GM18517 (cell line): ENCODE measurements around the gene SUSD5.
A peak's percentile ranks its signal among the peaks of the same experiment; 100 is the strongest.

Experiments
- ATAC-seq: cut with Tn5 transposase; IDR thresholded peaks from one replicate; pipeline ENCODE4 v1.9.1; 2021; ENCODE audit warnings: mild to moderate bottlenecking, moderate library complexity; ENCODE audit not compliant: unreplicated experiment

Gene SUSD5

DNA sequence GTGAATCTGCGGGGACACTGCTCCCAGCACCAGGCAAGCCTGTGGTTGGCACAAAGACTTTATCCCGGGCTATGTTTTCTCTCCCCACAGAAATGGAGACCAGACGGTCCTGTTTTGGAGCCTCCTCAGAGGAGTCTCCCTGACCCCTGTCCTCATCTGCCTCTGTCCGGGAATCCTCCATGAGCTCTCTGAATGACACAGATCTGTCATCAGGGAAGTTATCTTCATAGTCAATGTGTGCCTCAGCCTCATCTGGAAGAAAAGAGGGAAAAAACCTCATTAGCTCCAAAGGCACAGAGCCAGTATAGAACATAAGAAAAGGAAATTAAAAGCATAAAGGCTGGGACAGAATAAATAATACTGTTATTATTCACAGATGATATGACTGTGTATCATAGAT lies 64.8 kb downstream of the SUSD5 start:
- no peak for ATAC-seq

DNA sequence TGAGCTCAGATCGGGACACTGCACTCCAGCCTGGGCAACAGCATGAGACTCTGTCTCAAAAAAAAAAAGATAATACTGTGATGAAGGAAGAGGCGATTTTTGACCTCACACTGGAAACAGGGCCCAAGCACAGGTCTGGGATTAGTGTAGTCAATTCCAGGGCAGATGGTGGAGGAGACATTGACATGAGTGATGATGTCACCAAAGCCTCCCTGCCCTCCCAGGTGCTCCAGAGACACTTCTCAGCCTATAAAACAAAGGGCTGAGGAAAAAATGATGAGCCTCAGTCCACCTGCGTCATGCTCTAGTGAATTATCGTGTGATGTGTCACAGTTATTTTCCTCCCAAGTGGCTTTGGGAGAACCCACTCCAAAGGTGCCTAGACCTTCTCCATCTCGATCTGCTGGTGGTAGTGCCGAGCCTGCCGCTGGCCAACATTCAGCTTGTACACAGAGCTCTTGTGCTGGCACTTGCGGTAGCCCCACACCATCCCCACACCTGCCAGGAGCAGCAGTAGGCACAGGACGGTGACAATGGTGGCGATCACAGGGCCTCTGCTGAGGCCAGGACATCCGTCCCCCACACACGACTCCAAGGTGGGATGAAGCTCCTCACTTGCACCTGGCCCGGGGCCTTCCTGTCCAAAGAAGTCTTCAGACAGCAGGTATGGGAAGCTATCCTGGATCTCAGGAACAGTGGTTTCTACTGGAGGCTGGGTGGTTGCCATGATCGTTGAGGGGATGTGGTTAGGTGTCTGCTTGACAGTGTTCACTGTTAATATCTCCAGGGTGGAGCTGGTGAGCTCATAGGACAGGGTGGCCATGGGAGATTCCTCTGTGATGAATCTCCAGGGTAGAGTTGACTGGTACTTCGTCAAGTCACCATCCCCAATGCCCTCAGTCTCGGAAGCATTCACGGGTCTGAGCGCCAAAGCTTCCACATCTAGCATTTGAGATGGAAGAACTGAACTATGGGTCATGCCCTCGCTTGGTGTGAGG lies 65.9 kb downstream of the SUSD5 start:
- no peak for ATAC-seq

DNA sequence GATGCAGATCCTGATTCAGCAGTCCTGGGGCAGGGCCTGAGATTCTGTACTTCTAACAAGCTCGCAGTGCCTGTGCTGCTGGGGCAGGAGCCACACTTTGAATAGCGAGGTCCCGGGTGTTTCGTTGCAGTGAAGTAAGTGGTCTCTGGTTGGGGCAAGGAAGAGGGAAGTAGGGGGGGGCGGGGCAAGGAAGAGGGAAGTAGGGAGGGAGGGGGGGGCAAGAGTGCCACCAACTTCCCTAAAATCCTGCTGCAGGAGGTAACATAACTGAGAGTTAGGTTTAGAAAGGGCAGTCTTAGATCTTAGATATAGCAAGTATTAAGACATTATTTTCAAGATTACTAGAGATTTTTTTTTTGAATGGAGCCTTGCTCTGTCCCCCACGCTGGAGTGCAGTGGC lies 69.3 kb downstream of the SUSD5 start:
- no peak for ATAC-seq

DNA sequence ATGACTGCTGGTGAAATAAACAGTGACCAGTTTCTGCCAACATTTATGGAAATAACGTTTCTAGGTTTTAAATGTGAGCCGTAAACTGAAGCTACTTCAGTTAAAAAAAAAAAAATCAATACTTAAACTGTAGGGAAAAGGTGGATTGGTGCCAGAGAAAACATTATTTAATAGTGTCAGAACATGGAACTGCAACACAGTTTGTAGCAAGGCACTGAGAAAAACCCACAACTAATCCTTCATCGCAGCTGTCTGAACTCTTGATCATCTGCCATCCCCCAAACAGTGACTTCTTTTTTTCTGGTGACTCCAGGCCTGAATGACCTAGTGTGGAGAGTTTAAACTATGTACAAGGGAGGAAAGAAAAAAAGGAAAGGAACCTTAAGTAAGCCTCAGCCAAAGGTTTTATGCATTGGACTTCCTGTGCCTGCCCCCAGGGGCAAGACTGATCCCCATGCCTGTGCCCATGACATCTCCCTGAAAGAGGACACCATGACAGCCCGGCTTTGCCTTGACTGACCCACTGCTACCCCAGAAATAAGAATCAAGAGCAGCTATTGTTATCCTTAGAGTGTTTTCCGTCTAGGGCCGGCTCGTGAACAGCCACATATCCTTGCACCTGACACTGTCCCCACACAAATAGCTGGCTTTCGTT lies 71.7 kb downstream of the SUSD5 start:
- ATAC-seq: no peak

DNA sequence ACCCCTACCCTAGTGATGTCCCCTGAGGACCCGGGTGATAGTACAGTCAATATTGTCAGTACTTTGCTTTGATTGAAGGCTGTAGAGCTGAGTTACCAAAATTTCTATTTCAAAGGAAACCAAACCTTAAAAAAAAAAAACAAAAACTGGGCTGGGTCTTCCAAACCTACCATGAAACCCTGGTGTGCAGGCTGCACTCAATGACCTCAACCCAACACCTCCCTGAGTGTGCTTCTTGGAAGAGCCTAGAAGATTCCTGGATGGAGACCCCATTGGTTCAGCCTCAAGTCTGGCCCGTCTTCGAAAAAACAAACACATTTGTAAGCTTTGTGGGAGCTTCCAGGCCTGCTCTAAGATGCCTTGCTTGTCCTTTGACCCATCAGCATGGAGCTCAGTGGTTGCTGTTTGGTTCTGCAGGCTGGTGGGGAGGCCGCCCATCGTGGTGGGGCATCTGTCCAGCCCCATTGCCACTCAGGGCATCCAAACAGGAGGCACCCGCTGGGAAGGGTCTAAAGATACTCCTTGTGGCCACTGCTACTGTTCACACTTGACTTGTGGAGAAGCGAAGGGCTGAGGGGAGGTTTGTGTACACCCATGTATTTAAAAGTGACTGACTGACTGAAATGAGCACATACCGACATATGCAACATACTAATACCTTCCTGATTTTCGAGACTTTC lies 72.6 kb downstream of the SUSD5 start:
- ATAC-seq: no peak

DNA sequence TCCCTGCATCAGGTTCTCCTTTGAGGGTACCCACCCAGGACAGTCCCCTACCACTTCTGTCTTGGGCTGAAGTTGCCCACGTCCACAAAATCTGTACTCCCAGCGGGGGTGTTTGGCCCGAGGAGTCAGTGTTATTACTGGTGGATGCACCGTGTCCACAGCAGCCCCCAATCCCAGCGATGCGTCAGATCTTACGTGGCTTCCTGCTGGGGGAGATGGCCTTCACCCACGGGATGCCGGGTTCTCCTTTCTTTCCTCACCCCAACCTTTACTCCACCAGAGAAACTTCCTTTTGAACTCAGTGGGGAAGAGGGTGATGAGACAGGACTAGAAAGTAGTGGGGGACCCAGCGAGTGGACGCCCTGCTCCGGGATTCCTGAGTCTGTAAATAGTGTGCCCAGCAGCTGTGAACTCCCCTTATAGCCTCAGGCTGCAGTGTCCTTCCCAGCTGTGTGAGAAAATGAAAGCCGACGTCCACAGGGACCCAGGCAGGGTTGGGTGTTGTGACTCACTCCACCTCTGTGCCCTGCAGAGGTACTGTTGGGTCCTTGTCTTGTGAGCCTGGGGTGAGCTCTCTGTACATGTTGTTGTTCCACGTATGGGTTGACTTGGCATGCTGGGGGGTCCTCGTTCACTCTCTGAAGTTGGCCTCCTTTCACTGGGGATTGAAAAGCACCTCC lies 73.2 kb downstream of the SUSD5 start:
- no peak for ATAC-seq

DNA sequence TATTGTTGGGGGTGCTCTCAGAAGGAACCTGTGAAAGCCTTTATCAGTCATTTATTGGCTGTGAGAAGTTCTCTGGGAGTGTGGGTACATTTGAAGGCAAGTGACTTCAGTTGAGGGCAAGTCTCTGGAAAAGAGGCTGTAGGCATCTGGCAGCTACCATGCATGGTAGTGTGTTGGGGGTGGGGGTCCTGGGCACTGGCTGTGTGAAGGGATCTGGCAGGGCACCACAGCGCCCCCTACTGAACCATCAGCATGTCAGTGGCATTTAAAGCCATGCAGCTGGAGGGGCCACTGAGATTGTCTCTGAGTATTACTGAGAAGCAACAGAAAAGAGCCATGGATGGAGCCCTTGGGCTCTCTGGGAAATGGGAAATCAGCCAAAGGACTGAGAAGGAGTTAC lies 74.2 kb downstream of the SUSD5 start:
- no peak for ATAC-seq

DNA sequence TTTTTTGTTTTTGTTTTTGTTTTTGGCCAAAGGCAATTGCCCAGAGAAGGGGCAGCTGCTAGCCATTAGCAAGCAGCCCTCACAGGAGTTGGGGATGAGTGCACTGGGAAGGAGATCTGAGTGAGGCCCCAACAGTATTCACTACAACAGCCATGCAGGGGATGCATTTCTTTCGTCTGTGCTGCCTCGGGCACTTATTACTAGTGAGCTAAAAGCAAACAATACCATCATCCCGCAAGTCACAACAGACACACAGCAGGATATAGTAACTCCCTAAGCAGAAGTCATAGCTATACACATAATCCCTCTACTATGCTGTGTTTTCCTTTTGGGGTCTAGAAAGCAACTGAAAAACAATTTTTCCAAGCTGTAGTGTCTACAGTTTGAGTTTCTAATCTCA lies 77.6 kb downstream of the SUSD5 start:
- no peak for ATAC-seq

DNA sequence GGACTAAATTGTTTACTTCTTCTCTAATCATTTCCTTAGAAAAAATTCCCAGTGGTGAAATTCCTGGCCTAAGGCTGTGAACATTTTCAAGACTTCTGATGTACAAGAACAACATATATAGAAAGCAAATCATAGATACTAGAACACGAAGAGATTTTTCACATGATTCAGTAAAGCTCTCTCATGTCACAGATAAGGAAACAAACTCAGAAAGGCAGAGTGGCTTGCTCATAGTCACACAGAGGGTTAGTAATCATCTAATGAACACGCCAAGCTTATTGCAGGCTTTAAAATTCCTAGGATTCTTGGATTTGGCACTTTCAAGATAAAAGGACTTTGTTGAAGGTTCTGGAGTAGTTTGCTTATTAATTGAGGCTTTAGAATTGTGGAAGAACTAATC lies 78.6 kb downstream of the SUSD5 start:
- no peak for ATAC-seq

DNA sequence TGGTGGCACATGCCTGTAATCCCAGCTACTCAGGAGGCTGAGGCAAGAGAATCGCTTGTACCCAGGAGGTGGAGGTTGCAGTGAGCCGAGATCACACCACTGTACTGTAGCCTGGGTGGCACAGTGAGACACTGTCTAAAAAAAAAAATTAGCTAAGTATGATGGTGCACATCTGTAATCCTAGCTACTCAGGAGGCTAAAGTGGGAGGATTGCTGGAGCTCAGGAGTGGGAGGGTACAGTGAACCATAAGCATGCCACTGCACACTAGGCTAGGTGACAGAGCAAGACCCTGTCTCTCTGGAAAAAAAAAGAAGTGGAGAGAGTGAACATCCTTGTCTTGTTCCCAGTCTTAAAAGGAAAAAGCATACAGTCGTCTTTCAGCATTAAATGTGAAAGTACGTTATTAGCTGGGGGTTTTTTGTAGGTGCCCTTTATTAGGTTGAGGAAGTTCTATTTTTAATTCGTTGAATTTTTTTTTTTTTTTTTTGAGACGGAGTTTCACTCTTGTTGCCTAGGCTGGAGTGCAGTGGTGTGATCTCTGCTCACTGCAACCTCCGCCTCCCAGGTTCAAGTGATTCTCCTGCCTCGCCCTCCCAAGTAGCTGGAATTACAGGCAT lies 79.5 kb downstream of the SUSD5 start:
- peak; percentile 61 for ATAC-seq

DNA sequence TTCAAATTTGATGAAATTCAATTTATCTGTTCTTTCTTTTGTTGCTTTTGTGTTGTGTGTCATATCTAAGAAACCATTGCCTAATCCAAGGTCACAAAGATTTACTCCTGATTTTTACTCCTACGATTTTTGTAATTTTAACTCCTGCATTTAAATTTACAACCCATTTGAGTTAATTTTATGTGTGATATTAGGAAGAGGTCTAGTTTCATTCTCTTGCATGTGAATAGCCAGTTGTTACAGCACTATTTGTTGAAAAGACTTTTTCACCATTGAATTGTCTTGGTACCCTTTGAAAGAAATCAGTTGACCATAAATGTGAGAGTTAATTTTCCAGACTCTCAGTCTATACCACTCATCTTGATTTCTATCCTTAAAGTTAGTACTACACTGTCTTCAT lies 80.9 kb downstream of the SUSD5 start:
- no peak for ATAC-seq

DNA sequence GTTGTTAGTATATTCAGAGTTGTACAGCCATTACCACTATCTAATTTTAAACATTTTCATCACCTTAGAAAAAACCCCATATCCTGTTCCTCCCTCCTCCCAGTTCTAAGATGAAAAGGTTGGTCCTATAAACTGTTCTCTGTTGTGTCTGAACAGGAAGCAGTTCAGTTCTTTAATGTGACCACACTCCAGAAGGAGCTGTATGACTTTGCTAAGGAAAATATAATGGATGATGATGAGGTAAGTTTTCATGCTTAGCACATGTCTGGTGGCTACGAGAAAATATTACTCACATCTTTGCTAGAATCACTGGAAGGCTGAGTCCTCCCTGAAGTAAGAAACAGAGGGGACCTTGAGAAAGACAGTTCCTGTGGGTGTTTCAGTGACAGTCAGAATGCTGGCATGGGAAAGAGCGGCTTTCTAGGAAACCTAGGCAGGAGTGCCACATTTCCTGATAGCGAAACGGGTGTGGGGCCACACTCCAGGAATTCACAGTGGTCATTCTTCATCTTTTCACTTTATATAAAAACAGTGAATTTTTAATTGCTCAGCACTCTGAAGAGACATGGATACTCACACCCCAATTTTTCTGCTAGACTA lies 84.5 kb downstream of the SUSD5 start:
- ATAC-seq: no peak

DNA sequence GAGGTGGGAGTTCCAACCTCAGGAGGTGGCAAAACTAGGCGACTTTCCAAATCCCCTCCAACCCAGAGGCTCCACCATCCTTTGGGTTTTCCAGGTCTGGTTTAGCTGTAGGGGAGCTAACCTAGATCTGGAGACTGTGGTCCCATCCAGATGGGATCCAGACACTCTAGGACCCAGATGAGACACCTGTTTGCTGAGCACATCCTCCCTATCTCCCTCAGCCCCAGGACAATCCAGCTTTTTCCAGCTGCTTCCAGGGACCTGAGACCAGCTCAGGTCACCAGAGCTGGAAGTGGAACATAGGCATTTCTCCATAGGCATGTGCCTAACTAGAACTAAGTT lies 86.6 kb downstream of the SUSD5 start:
- ATAC-seq: peak; percentile 9

DNA sequence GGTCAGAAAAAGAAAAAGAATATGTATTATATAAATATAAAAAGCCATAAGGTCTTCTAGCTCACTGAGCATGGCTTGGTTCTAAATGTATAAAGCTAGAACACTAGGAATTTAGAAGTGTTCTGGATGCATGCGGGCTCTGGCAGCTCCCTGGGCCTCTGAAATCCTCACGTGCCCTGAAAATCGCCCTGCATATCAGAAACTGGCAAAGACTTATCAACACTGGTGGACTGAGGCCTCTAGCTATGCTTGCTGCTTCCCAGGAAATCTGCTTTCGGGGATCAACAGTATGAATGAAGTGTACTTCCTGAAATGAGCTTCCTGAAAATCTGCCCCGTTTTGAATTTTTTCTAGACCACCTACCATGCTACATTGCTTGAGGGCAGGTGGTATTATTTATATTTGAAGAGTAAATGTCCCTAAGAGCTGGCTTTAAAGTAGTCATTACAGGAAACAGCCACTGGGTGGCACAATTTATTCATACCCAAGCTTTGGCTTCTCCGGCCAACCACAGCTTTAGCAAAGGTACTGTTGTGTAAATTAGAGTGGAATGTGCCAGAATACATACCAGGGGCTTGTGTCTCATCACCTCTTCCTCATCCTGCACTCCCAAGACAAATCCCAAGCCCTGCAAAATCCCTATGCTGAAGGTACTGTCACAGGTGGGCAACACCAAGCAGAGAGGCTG lies 87.1 kb downstream of the SUSD5 start:
- peak; percentile 82 for ATAC-seq

DNA sequence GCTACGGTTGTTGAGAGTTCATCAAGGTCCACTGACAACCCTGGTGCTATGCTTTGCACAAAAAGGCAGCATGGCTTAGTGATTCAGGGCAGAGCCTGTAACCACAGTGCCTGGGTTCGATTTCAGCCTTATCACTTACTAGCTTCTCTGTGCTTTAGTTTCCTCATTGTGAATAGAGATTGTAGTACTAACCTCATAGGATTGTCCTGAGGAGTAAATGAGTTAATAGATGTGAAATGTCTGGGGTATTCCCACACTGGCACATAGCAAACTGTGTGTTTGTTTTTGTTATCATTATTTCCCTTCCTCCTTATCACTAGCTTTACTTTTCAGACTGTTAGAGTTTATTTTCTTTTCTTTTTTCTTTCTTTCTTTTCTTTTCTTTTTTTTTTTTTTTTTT lies 88.5 kb downstream of the SUSD5 start:
- ATAC-seq: no peak

DNA sequence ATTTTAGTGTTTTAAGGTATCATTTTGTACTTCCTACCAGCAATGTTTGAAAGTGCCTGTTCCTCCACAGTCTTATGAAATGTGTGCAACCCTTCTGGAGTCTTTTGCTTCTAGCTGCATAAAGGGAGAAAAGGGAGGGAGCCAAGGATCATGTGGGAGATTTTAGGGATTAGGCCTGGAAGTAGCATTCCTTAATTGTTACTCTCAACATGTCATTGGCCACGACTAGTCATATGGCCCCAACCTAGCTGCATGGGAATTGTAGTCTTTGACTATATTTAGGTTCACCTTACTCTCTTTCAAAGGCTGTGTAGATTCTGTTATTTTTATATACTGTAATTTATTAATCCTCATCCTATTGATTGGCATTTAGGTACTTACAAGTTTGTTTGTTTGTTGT lies 89.9 kb downstream of the SUSD5 start:
- ATAC-seq: no peak

DNA sequence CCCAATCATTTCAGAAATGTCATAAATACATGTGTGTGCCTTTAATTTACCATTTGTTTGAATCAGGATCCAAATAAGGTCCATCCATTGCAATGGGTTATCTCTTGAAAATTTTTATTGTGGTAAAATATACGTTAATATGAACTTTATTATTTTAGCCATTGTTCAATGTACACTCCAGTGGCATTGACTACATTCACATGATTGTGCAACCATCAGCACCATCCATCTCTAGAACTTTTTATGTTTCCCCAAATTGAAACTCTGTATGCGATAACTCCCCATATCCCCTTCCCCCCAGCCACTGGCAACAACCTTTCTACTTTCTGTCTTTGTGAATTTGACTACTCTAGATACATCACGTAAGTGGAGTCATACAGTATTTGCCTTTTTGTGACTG lies 92.8 kb downstream of the SUSD5 start:
- no peak for ATAC-seq

DNA sequence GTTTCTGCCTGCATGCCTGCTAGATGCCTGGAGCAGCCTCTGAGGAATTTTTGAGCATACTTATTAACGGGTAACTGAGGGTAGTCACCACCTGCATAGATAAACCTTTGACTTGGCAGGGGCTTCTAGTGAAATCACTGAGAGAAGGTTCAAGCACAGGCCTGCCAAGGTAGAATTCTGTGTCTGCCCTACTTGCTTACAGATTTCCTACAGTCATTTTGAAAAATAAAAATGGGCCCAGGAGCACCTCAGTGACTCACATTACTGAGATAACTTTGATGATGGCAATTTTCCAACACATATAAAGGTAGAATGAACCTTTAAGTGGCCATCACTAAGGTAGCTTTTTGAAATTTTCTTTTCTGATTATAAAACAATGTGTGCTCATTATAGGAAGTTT lies 94.0 kb downstream of the SUSD5 start:
- ATAC-seq: no peak

DNA sequence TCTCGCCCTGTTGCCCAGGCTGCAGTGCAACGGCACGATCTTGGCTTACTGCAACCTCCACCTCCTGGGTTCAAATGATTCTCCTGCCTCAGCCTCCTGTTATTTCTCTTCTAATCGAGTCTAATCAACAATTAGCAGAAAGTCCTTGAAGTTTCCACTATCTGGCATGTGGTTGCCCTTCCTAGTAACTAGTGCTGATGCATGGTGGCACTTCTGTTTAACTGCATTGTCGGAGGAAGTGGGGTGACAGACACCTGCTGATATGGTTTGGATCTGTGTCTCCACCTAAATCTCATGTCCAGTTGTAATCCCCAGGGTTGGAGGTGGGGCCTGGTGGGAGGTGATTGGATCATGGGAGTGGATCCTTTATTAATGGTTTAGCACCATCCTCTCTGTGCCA lies 95.6 kb downstream of the SUSD5 start:
- no peak for ATAC-seq

DNA sequence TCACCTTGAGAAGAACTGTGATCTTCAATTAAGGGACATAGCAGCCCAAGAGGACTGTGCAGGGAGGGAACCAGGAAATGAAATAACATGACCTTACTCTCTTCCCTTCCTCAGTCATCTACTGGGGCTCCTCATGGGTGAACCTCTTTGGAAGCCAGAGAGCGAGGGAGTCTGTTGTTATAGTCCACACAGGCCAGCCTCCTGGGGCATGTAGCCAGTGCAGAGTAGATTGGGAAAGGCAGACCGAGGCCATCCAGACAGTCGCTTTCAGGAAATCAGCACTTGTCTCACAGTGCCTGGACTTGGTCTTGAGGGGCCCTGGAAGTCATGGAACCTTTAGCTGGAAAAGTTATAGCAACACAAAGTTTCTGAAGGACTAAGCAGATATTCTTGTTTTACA lies 98.7 kb downstream of the SUSD5 start:
- no peak for ATAC-seq
